Measurements from ENCODE around the gene SOX15. TPM values are rescaled to one million over a fixed set of nuclear protein-coding genes. Genes with fewer than 3 reads are reported as not detected.

Gene SOX15
- total RNA-seq, 4 donors from 2014 or later, result 61.9 to 106 (median 77.8) TPM

DNA sequence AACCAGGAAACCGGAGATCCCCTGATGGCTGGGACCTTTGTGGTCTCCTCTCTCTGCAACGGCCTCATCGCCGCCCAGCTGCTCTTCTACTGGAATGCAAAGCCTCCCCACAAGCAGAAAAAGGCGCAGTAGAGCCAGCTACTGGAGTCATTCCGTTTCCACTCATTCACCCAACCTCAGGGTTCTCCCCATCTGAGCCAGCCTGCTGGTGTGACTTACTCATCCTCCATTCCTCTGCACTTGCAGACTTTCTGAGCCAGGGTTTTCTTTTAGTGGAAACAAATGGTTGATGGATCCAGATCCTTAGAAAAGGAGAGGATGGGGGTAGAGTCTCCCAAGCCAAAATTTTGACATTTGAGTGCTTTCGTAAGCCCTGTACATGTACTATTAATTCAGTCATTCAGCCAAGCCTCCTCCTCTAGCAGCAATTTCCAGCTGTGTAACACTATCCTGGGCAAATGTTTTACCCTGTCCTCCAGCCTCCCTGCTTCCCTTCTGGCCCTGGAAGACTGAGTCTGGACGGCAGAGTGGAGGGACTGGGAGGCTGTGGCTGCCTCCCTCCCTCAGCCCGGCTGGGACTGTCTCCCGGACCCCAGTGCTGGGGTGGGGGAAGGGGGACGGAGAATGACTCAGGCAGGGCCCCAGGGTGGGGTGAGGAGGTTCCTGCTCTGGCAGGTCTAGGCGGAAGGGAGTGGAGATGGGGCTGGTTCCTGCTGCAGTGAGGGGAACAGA lies 2.3 kb downstream of the SOX15 start:
- TF ChIP-seq, protein P1, sequence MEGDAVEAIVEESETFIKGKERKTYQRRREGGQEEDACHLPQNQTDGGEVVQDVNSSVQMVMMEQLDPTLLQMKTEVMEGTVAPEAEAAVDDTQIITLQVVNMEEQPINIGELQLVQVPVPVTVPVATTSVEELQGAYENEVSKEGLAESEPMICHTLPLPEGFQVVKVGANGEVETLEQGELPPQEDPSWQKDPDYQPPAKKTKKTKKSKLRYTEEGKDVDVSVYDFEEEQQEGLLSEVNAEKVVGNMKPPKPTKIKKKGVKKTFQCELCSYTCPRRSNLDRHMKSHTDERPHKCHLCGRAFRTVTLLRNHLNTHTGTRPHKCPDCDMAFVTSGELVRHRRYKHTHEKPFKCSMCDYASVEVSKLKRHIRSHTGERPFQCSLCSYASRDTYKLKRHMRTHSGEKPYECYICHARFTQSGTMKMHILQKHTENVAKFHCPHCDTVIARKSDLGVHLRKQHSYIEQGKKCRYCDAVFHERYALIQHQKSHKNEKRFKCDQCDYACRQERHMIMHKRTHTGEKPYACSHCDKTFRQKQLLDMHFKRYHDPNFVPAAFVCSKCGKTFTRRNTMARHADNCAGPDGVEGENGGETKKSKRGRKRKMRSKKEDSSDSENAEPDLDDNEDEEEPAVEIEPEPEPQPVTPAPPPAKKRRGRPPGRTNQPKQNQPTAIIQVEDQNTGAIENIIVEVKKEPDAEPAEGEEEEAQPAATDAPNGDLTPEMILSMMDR (IDR thresholded peaks at IDR 0.05), result no peak
- TF ChIP-seq POLR2A (IDR thresholded peaks at IDR 0.05), result no peak
- 38 to 39% methylated on average over 11 to 12 of the region's 12 CpGs for WGBS, 2 donors
- no peak overlapping the region for H3K4me3 ChIP-seq (ENCODE audit: low read depth, poor library complexity, severe bottlenecking)
- intact Hi-C loops (cut with DNase I; ENCODE audit: low total_unique reads), result no loop called here
- no peak for DNase-seq (ENCODE audit: low spot score in 2 of 2)

- no peak for DNase-seq (ENCODE audit: low spot score in 2 of 2)
- intact Hi-C loops (cut with DNase I; ENCODE audit: low total_unique reads), result no loop called here
- WGBS, 2 donors, result 50 to 65% methylated on average over 9 of the region's 9 CpGs
- H3K4me3 ChIP-seq (ENCODE audit: low read depth, poor library complexity, severe bottlenecking), result no peak overlapping the region
- TF ChIP-seq POLR2A (IDR thresholded peaks at IDR 0.05), result no peak
- TF ChIP-seq, protein P1 (IDR thresholded peaks at IDR 0.05), result no peak
Measured at GRCh38 chr17:7586673-7587419, 3.0 kb downstream of the SOX15 start.

- DNase-seq (ENCODE audit: low spot score in 2 of 2), result peak; percentile 96 to 99
- WGBS, 2 donors, result 11 to 15% methylated on average over 62 to 69 of the region's 69 CpGs
- H3K4me3 ChIP-seq (ENCODE audit: low read depth, poor library complexity, severe bottlenecking), result peak within 1 kb of the TSS; percentile 31
- intact Hi-C loops (cut with DNase I; ENCODE audit: low total_unique reads), result no loop called here
- TF ChIP-seq POLR2A (IDR thresholded peaks at IDR 0.05), result no peak
- TF ChIP-seq, protein P1 (IDR thresholded peaks at IDR 0.05), result no peak
Measured at GRCh38 chr17:7583253-7584109, 6.4 kb downstream of the SOX15 start, which contains the start of gene MPDU1. TSS of gene MPDU1 (plus strand) at chr17:7583852. CDS start at chr17:7583863, 11 bp downstream.

GRCh38 chr17:7582396-7583252 lies 7.3 kb downstream of the SOX15 start:
- DNase-seq (ENCODE audit: low spot score in 2 of 2), result peak in 1 of 2 donors; percentile 88
- intact Hi-C loops (cut with DNase I; ENCODE audit: low total_unique reads), result no loop called here
- TF ChIP-seq, protein P1 (IDR thresholded peaks at IDR 0.05), result no peak
- no peak for TF ChIP-seq POLR2A (IDR thresholded peaks at IDR 0.05)
- no peak overlapping the region for H3K4me3 ChIP-seq (ENCODE audit: low read depth, poor library complexity, severe bottlenecking)
- 81% methylated on average over 23 to 36 of the region's 36 CpGs for WGBS, 2 donors

Data from lower leg skin (tissue), 4 donors.